Hematopoietic multipotent progenitor cell treated with erythropoietin and hydrocortisone succinate and interleukin-3 and kit ligand, for 6 days (in vitro differentiated cells): ENCODE results near the gene AP2B1.
"Not testable (repeated sequence)": the region's sequence is repeated elsewhere in the genome, so short reads cannot be mapped to it uniquely, and the experiment has no call there.

Source experiments
- DNase-seq: peaks from one replicate; pipeline ENCODE4 v3.0.0-alpha.2; 2015

Gene AP2B1

DNA sequence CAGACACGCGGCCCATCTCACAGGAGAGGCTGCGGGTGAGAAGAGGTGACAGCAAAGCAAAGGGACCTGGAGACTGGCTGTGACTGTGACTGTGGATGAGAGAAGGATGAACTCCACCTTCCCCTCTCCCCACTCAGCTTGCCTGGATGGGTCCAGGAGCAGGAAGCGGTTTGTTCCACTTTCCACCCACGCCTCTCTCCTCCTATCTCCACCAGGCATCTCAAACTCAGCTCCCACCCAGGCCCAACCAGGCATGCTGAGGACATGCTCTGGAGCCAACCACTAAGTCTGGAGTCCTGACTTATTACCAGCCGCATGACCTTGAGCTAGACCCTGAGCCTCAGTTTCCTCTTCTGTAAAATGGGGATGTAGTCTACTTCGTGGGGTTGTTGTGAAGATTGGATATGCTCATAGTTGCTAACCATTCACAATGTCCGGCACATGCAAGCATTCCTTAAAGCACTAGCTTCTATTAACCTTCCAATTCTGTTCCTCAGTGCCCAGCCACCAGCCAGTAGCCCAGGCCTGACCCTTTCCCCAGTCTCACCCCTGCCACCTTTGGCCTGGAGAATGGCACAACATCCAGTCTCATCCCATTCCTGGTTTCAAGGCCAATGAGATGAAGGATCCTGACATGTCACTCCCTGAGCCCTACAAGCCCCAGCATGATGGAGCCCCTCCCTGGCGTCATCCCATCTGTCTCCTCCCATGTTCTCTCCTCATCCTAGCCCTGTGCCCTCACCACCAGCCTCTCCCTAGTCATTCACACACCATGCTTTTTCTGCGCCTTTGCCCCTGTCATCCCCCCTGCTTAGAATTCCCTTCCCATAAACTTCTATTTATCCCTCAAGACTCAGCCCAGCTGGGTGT lies 163.6 kb downstream of the AP2B1 start:
- DNase-seq: peak; percentile 62

DNA sequence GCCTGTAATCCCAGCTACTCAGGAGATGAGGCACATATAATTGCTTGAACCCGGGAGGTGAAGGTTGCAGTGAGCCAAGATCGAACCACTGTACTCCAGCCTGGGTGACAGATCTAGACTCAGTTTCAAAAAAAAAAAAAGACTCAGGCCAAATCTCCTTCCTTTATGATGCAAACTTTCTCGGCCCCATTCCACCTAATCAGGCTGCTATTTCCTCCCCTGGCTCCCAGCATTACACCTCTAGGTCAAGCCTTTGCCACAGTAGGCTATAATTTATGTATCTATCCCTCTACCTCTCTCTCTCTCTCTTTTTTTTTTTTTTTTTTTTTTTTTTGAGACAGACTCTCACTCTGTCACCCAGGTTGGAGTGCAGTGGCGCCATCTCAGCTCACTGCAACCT lies 164.4 kb downstream of the AP2B1 start:
- not testable (repeated sequence) for DNase-seq

DNA sequence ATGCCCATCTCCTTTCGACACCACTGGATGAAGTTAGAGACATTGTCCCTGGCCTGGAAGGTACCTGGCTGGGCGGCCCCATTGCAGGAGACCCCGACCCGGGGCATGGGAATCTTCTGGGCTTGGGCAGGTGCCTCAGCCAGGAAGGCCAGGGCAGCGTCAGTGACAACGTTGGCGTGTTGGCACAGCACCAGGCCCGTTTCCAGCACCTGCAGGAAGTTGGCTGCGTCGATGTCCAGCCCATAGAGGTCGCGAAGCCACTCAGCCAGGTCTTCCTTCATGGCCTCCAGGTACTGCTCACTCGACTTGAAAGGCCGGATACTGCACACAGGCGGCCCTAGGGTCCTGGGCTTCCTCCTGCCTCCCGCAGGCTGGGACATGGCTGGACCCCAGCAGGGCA lies 165.3 kb downstream of the AP2B1 start:
- DNase-seq: no peak

DNA sequence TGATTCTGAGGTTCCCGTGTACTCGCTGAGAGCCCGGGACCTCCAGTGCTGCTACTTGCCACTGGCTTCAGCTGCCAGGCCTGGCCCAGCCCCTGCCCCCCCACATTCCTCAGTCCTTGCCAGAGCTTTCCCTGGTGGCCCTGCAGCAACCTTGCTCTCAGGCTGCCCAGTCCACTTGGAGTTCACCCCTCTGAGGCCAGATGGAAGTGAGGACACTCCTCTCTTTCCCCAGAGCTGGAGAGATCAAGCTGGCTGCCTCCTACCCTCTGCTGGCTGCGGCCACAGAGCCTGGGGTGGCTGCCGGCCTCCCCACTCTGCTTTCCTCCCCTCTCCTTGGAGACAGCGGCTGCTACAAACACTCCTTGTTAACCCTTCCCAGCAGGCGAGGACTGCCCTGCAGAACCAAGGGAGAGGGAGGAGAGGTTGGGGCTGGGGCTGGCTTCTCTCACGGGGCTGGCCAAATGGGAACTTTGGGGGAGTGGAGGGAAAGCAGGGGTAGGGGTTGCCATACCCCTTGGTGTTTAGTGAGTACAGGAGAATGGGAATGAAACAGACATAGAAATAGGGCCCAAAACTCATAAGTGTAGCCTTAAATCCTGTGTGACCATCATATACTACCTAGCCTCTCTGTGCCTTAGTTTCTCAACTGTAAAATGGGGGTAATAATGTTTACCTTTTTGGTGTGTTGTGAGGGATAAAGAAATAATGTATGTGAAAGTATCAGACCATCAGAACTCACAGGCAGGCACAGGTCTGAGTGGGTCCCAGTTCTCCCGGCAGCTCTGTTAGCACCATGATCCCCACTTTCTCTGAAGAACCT lies 166.0 kb downstream of the AP2B1 start, which contains the start of gene GAS2L2:
GAS2L2 (minus strand) TSS at position 295 of the 820 bp plus-strand sequence. CDS start 389 bp downstream, outside the sequence.
- no peak for DNase-seq

DNA sequence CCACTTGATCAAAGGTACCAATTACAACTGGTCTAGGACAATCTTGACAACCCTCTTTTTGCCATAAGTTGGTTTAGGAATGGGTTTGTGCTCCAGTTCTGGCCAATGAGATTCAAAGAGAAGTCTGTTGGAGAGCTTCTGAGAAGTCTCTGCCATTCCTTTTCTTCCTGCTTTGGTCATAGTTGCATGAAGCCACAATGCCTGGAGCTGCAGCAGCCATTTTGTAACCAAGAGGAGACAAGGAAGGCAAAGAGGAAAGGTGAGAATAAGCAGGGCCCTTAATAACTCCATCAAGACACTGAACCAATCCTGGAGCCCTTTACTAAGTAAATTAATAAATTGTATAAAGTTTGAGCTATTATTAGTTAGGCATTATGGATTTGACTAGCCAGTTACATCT lies 170.1 kb downstream of the AP2B1 start:
- no peak for DNase-seq

DNA sequence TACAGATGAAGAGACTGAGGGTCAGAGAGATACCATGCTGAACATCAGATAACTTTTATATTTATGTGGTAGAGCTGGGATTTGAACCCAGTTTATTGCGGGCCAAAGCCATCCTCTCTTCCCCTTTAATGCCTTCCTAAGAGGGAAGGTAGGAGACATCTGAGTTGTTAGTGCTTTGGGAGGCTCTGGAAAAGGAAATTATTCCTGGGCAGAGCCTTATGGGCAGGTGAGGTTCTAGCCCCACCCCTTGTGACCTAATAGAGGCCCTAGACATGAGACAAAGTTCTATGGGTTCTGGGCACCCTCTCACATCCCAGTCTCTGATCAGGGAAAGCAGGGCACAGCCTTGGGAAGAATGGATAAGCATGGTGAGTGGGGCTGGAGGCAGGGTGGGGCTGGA lies 173.5 kb downstream of the AP2B1 start, which contains the start of gene C17orf50:
C17orf50 (plus strand) TSS at position 301 of the 400 bp plus-strand sequence; CDS start at position 356, 55 bp downstream.
- DNase-seq: no peak

DNA sequence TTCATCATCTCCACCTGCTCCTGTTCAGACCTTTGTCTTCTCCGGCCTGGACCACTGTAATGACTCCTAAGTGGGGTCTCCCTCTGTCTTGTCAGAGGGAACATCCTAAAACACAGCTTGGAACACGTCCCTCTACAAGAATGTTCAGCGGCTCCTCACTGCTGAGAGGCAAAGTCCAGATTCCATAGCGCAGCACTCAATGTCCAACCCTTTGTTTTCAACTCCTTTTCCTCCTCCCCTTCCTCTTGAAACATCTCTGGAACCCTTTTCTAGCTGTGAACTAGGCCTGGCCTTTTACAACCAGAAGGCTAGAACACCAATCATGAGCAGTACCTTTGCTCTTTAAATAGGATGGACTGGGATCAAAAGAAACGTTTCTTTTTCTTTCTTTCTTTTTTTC lies 174.5 kb downstream of the AP2B1 start:
- no peak for DNase-seq

DNA sequence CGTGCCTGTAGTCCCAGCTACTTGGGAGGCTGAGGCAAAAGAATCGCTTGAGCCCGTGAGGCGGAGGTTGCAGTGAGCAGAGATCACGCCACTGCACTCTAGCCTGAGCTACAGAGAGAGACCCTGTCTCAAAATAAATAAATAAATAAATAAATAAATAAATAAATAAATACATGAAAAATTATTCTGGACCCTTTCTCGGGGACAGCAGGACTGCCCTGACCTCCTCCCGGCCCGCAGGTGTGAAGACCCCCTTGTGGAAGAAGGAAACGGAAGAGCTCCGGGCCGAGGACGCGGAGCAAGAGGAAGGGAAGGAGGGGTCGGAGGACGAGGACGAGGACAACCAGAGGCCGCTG lies 176.6 kb downstream of the AP2B1 start:
- DNase-seq: no peak

DNA sequence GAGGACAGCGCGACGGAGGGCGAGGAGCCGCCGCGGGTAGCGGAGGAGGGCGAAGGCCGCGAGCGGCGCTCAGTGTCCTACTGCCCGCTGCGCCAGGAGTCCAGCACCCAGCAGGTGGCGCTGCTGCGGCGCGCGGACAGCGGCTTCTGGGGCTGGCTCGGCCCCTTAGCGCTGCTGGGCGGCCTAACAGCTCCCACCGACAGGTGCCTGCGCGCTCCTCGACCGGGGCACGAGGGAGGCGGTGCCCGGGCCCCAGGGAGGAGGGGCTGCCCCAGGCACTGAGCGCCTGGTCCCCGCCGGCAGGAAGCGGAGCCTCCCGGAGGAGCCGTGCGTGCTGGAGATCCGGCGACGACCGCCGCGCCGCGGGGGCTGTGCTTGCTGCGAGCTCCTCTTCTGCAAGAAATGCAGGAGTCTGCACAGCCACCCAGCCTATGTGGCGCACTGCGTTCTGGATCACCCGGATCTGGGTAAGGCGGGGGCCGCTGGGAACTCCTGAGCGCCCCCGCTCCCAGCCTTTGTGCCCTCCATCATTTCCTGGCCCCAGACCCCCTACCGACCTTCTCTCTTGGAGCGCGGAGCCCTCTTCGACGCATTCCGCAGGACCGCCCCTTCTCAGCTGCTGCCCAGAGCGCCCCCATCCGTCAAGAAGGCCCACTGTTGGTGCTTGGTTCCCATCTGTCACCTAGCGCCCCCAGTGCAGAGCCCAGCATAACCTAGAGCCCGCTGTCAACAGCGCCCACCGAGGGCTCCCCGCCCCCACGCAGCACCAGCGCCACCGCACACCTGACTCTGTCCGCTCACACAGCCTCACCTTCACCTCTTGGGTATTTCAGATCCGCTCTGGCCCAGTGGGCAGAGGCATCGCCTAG lies 177.2 kb downstream of the AP2B1 start:
- DNase-seq: peak; percentile 94

DNA sequence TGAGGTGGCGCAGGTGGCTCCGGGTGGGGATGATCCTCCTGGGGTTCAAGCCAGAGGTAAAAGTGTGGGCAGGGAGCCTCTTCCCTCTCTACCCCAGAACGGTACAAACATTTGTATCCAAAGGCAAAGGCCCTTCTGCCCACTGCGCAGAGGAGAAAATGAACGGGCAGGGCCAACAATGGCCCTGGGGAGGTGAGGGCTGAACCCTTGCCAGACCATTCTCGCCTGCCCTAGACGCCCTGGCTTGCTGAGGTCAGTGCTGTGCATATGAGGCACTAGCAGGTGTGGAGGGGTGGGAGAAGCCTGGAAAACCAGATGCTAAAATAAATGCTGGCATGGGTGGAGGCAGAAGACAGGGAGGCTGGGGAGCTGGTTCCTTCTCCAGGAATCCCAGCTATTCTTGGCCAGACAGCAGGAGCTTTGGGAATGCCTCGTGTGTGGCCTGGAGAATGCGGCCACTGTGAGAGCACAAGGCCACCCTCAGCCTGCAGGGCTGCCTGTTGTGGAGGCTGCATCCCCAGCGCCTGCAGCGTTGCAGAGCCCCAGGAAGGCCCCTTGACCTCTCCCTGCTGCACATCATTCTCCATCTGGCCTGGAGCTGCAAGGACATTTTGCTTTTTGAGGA lies 178.1 kb downstream of the AP2B1 start:
- no peak for DNase-seq

DNA sequence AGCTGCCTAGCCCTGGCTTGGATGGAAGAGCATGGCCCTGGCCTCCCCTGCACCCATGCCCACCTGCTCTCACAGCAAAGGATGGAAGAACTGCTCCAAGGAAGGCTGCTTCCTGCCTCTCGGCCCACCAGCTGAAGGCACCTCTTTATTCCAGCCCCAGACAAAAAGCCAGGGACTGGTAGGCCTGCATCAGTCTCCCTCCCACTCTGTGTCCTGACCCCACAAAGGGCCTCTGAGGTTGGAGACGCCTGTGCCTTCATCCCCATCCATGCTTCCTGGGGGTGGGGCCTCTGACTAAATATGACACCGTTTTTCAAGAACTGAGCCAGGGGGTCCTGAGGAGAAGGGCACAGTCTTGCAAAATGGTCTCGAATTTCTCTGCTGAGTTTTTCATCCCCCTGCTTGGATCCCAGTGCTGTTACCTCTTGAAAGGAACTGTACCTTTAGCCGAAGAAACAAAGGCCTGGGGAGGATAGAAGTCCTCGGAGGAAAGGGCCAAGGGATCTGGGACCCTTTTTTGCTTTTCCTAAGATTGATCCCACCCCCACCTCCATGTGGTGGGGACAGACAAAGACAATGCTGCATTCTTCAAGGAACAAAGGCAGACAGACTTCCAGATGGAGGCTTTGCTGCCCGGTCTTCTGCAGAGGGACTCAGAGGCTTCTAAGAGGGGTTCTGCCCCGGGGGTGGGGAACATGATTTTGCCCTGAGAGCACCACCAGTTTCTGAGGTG lies 178.8 kb downstream of the AP2B1 start:
- no peak for DNase-seq

DNA sequence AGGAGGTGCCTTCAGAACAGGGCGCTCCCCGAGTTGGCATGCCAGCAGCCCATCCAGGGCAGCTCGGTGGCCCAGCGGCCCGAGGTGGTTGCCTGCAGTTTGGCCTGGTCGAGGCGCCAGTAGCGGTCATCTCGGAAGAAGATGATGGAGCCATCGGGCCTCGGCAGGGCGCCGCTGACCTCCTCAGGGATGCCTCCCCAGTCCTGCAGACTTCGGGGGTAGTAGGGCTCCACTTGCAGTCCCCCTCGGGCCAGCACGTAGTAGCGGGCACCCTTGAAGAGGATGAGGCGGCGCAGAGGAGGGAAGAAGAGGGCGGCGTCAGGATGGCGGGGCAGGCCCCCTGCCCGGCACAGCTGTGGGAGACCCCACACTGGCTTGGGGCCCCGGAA lies 179.4 kb downstream of the AP2B1 start:
- no peak for DNase-seq

DNA sequence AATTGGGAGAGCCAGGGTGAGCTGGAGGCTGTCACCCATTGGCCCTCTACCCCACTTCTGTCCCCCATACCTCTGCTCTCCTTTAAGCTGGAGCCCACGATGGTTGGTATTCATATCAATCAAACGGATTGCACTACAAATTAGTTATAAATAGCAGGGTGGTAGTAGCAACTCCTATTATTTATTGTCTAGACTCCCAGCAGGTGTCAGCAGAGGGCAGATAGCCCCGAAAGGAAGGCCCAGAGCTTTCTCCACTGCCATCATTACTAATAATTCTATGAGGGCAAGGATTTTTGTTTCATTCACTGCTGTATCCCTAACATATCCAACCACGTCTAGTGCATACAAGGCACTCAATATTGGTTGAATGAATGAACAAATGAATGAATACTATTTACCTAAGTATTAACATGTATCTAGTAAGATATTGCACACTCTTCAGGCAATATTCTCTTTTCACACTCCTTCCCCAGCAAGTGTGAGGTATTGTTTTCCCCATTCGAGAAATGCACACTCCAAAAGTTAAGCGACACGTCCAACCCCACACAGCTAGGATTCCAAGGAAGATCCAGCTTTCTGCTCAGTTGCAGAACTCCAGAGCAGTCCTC lies 179.9 kb downstream of the AP2B1 start:
- peak; percentile 78 for DNase-seq

DNA sequence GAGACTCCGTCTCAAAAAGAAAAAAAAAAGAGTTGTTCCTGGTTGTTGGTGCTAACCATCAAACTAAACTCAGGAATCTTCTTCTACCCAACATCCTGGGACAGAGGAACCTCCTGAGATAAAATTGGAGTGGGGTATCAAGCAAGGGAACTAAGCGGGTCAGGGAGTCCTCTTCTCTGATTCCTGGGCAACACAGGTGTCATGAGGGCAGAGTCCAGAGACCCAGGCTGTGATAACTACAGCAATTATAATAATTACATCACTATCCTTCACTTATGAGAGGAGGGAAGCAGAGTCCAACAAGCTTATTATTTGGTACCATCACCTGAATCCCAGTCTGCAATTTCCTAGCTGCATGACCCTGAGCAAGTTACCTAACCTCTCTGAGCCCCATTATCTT lies 181.7 kb downstream of the AP2B1 start:
- DNase-seq: no peak

DNA sequence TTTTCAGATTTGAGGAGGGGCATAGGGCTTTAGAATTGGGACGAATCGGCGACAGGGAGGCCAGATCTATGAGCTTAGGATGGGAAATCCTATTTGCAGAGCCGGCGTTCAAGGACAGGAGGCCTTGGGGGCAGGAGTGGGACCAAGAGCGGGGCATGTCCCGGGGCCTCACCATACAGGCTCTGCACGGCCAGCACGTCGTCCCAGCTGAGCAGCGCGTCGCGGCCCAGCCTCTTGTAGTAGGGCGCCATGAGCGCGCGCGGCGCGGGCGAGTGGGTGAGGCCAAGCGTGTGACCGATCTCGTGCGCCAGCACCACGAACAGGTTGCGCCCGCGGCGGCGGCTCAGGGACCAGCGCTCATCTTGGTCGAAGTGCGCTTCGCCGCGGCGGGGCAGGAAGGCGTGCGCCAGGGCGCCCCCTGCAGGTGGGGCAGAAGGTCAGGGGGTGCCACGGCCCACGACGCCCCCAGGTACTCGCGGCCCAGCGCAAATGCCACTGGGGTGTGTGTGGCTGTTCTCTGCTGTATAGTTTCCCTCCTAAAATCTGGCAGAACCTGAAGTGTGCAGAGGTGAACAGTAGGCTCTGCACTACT lies 182.9 kb downstream of the AP2B1 start:
- no peak for DNase-seq

DNA sequence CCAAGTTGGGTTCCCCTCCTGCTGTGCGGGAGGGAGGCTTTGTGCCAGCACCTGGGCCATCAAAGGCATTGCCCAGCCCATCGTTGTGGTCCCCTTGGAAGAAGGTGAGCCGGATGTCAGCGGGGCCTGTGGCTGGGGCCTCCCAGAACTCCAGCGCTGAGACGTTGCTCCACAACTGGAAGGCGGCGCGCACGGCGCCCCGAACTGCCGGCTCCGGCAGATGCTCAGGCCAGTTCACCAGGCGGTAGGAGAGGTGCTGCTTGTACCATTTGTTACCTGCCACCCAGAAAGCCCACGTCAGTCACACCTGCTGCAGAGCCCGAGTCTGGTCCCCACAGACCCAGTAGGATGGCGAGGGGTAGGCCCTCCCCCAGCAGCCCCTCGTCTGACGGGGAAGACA lies 186.0 kb downstream of the AP2B1 start:
- no peak for DNase-seq

DNA sequence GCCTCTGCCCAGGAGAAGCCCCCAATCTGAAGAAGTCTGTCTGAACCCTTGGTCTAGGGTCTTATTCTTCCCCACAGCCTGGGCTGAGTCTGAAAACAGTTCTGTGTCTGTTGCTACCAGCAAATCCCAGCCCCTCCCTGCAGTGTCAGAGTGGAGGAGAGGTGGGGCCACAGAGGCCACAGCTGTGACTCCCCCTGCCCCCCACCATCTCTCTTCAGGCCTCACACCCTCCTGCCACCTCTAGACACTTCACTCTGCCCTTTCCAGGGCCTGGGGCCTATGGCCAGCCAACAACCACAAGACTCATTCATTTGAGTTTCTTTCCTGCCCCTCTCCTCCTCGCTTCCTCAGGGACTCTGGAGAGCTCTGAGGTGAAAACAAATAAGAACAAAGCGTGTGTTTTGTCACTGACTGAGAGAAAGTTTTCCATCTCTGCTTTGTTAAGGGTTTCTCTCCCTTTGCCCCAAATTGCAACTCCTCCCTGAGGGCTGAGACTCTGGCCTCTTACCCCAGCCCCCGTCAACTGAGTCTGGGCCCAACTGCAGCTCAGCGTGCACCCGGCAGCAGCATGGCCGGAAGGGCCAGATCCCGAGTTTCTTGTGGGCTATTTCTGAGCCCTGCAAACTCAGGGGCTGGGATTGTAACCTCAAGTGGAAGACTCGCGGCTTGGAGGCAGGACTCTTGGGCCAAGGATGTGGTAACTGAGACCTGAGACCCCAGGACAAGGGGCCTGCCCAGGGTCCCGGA lies 186.7 kb downstream of the AP2B1 start:
- no peak for DNase-seq

DNA sequence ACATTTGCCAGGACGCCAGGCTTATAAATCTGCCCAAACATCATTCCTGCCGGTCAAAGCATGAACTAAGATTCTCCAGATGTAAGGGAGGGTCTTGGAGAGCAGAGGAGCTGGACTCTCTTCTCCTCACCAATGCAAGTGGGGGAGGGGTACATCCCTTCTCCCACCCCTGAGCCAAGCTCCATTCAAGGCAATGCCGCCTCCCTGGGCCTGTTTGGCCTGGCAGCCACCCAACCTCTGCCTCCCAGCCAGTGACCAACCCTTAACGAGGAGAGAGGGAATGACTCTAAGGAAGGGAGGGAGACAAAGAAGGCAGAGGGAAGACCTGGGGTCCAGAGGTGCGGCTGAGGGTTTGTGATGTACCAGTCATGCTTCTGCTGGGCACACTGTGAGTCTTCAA lies 187.4 kb downstream of the AP2B1 start:
- DNase-seq: no peak

DNA sequence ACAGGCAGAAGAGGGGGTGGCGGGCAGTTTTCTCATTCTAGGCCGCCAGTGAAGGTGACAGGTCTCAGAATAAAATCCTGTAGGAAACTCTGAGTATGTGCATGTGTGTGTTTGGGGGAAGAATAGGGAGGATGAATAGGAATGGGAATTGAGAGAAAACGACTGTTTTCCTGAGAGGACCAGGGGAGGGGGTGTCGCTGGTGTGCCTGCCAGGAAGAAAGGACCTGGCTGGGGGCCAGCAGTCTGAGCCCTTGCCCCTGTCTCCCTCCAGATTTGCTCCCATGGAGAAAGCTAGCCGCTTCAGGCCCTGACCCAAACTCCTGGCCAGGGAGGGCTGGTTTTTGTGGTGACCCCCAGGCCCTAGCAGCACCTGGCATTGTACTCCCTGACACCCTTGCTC lies 187.9 kb downstream of the AP2B1 start:
- DNase-seq: no peak

DNA sequence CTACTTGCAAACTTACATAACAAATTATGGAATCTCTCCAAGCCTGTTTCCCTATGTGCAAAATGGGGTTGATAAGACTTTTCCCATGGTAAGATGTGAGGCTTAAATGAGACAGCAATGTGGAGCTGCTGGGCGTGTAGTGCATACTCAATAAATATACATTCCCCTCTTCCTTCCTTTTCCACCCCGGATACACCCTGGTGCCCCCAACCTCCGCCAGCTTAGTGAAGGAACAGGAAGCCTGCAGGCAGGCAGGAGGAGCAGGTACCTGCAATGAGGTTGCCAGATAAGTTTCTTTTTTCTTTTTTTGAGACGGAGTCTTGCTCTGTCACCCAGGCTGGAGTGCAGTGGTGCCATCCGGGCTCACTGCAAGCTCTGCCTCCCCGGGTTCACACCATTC lies 188.5 kb downstream of the AP2B1 start:
- no peak for DNase-seq
